LNCaP clone FGC (cell line): ENCODE measurements around the gene IFNA21.
"Not testable (repeated sequence)": the region's sequence is repeated elsewhere in the genome, so short reads cannot be mapped to it uniquely, and the experiment has no call there.

Experiments
- DNase-seq: peaks from one replicate; pipeline ENCODE4 v3.0.0-alpha.2; 2011; ENCODE audit warnings: low read depth
- H3K4me3 ChIP-seq: 2 replicates; pipeline ENCODE4 v1.5.1; 2011; ENCODE audit warnings: mild to moderate bottlenecking, low read depth, low read length, control low read depth
- TF ChIP-seq, protein P1 (sequence below): IDR thresholded peaks from 2 replicates; pipeline ENCODE4 v1.5.1; 2012; ENCODE audit warnings: mild to moderate bottlenecking; ENCODE audit not compliant: control insufficient read depth, insufficient read depth; ENCODE audit errors: extremely low read depth

IFNA21 gene

DNA sequence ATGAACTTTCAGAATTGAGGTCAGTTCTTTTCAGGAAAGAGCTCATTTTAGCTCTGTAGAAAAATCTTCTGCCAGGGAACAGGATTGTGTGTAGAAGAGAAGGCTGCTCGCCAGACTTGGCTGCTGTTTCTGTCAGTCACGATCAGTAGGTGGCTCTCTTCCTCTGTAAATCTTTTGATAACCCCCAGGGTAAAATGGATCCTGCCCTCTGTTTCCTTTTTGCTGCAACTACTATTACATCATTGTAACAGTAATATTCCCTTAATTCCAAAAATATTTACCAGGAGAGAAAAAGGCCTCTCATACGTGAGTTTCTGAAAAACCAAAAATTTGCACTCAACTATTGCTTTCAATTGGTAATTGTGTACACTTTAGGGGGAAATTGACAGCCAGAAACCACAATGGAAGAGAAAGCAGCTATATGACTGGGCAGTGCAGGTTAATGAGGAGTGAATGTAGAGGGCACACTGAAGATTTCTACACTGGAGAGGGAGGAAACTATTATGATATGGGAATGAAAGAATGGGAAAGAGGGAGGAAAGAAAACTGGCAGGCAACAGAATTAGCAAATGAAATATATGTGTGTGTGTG, 12.3 kb downstream of the IFNA21 start:
- TF ChIP-seq, protein P1, sequence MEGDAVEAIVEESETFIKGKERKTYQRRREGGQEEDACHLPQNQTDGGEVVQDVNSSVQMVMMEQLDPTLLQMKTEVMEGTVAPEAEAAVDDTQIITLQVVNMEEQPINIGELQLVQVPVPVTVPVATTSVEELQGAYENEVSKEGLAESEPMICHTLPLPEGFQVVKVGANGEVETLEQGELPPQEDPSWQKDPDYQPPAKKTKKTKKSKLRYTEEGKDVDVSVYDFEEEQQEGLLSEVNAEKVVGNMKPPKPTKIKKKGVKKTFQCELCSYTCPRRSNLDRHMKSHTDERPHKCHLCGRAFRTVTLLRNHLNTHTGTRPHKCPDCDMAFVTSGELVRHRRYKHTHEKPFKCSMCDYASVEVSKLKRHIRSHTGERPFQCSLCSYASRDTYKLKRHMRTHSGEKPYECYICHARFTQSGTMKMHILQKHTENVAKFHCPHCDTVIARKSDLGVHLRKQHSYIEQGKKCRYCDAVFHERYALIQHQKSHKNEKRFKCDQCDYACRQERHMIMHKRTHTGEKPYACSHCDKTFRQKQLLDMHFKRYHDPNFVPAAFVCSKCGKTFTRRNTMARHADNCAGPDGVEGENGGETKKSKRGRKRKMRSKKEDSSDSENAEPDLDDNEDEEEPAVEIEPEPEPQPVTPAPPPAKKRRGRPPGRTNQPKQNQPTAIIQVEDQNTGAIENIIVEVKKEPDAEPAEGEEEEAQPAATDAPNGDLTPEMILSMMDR, result peak; percentile 59
- no peak overlapping the region for H3K4me3 ChIP-seq
- DNase-seq, result peak; percentile 10

DNA sequence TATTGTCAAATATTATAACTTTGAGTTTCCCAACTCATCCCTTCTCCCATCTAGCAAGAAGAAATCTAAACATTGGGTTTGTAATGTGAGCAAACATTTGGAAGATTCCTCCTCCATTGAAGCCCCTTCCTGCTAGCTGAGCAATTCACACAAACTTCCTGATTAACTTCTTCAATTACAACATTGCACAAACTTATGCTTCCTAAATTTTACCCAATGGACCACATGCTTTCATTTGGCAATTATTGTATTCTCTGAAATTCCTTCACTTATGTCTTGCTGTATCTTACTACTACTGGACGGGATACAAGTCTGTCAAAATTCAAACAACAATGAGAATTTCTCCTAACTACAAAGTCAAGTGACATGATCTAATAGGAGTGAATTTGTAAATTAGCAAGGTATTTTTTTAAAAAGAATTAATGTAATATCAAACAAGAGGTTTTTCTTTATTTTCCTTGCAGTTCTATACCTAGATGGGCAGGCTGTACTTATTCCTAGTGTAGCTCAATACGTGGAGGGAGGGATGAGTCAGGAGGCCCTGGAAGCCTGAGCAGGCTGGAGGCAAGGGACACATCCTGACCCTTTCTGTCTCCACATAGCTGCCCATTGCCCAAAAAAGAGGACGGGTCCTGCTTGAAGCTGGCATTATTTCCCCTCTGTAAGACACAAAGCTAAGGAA, 13.0 kb downstream of the IFNA21 start:
- no peak for DNase-seq
- TF ChIP-seq, protein P1, result no peak
- H3K4me3 ChIP-seq, result no peak overlapping the region

DNA sequence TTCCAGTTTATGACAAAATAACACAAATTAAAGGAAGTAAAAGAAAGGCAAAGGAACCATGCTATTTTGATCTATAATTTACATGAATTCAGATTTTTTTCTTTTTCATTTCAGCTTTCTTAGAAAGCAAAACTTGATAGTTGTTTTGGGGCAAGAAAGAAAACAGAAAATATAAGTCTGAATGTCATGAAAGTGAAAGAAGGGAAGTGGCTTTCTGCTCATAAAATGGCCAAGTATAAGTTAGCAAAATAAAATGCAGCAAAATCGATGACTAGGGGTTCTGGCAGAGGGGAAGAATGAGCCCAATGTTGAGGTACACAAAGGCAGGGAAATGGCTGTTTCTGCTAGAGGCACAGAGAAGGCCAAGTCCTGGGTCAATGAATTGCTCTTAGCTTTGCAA, 21.9 kb downstream of the IFNA21 start:
- TF ChIP-seq, protein P1, result no peak
- H3K4me3 ChIP-seq, result no peak overlapping the region
- DNase-seq, result no peak

DNA sequence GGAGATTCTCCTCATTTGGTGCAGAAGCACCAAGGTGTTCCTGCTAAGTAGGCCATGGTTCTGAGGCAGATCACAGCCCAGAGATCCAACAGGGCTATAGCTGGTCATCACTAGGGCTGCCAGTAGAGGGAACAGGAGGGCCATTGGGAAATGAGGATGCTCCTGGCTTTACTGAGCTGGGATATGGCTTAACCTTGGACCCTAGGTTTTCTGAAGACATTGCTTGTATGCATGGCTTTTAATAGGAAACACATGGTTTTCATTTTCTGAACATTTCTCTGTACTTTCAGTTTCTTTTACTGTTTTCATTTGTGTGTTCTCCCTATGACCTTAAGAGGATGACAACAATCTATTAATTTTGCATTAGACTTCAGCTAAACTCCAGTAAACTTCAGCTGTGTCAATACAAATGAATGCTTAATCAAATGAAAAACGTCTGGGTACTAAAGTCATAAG, 25.0 kb downstream of the IFNA21 start, which contains the start of gene IFNW1:
Gene IFNW1, minus strand, starts transcription at position 406 of the 456 bp plus-strand sequence. Its CDS starts 262 bp downstream, at position 144.
- no peak within 1 kb of the TSS for H3K4me3 ChIP-seq
- TF ChIP-seq, protein P1, result peak; percentile 31; the same call in 1 of the 2 replicates
- no peak for DNase-seq

DNA sequence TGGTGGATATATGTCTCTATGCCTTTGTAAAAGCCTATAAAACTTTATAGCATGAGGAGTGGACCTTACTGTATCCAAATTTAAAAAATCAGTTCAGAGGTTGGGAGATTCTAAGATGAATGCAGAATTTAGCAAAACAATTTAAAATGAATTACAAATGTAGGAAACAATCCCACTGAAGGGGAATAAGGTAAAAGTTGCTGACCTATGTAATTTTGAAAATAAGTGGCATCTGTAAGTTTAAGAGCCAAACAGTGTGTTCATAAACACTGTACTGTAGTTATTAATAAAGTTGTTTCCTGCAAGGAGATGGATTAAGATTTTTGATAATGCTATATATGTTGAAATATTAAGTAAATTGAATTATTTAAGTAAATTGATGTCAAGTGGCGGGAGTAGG, 29.4 kb downstream of the IFNA21 start:
- TF ChIP-seq, protein P1, result no peak
- DNase-seq, result no peak
- H3K4me3 ChIP-seq, result no peak overlapping the region

DNA sequence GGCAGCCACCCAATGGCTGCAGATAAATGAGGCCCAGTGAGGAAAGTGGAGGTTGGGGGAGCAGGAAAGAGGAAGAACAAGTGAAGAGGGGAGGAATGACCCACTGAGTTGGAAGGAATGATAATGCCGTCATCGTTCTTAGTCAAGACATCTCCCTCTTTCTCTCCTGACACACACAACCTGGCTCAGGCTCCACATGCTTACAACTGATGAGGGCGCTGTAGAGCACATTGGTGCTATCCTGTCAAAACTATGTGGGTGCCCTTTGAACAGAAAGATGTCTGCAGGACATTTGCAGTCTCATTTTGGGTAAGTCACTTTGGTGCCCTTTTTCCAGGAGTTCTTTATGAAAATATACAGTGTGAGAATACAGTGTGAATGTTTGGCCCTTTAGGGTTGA, 30.7 kb downstream of the IFNA21 start:
- H3K4me3 ChIP-seq, result no peak overlapping the region
- TF ChIP-seq, protein P1, result no peak
- DNase-seq, result no peak

DNA sequence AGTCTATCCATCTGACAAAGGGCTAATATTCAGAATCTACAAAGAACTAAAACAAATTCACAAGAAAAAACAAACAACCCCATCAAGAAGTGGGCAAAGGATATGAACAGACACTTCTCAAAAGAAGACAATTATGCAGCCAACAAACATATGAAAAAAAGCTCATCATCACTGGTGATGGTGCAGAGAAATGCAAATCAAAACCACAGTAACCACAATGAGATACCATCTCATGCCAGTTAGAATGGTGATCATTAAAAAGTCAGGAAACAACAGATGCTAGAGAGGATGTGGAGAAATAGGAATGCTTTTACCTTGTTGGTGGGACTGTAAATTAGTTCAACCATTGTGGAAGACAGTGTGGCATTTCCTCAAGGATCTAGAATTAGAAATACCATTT, 38.3 kb downstream of the IFNA21 start:
- not testable (repeated sequence) for H3K4me3 ChIP-seq, DNase-seq
